Endodermal cell (in vitro differentiated cells): Measurements from ENCODE around the gene PRR29. TPM values are rescaled to one million over a fixed set of nuclear protein-coding genes. Genes with fewer than 3 reads are reported as not detected.
A peak's percentile ranks its signal among the peaks of the same experiment; 100 is the strongest.

Experiments used
- DNase-seq: peaks from one replicate; pipeline ENCODE4 v3.0.0-alpha.2; 2017
- H3K27ac ChIP-seq: 2 replicates; pipeline ENCODE4 v1.5.1; 2013; ENCODE audit warnings: mild to moderate bottlenecking, low read depth, low read length, moderate library complexity
- H3K27me3 ChIP-seq: 2 replicates; pipeline ENCODE4 v1.6.1; 2013; ENCODE audit warnings: mild to moderate bottlenecking, low read length, moderate library complexity; ENCODE audit not compliant: insufficient read depth, control insufficient read depth, poor library complexity, severe bottlenecking
- H3K36me3 ChIP-seq: 2 replicates; pipeline ENCODE4 v1.7.0; 2013; ENCODE audit warnings: mild to moderate bottlenecking, low read length, moderate library complexity; ENCODE audit not compliant: control insufficient read depth, insufficient read depth
- H3K4me1 ChIP-seq: one replicate; pipeline ENCODE4 v1.7.0; 2013; ENCODE audit warnings: low read length; ENCODE audit not compliant: control insufficient read depth, insufficient read depth
- H3K4me3 ChIP-seq: 2 replicates; pipeline ENCODE4 v1.5.1; 2013; ENCODE audit warnings: mild to moderate bottlenecking, low read length, moderate library complexity
- H3K9ac ChIP-seq: 2 replicates; pipeline ENCODE4 v1.6.1; 2013; ENCODE audit warnings: mild to moderate bottlenecking, low read length, moderate library complexity; ENCODE audit not compliant: poor library complexity, severe bottlenecking; ENCODE audit errors: extremely low read depth
- H3K9me3 ChIP-seq: 2 replicates; pipeline ENCODE4 v1.6.1; 2013; ENCODE audit warnings: mild to moderate bottlenecking, low read length, moderate library complexity; ENCODE audit not compliant: control insufficient read depth
- H3K27ac Mint-ChIP-seq: 2 replicates; pipeline ENCODE4 v1.8.0; 2020; ENCODE audit warnings: mixed read lengths
- H3K27me3 Mint-ChIP-seq: 2 replicates; pipeline ENCODE4 v1.8.0; 2021; ENCODE audit warnings: mild to moderate bottlenecking, mixed read lengths; ENCODE audit not compliant: insufficient read depth
- H3K36me3 Mint-ChIP-seq: 2 replicates; pipeline ENCODE4 v1.8.0; 2020; ENCODE audit warnings: low read depth, mixed read lengths
- H3K4me1 Mint-ChIP-seq: 2 replicates; pipeline ENCODE4 v1.8.0; 2020; ENCODE audit warnings: mixed read lengths
- H3K4me3 Mint-ChIP-seq: 2 replicates; pipeline ENCODE4 v1.8.0; 2020; ENCODE audit warnings: mild to moderate bottlenecking, moderate library complexity, mixed read lengths
- H3K9me3 Mint-ChIP-seq: 2 replicates; pipeline ENCODE4 v1.8.0; 2020; ENCODE audit warnings: mild to moderate bottlenecking, mixed read lengths
- WGBS, 2 experiments: methylation state at CpG; one replicate each; pipeline versions ENCODE4 v1.1.5 to v1.1.7; 2013; ENCODE audit warnings: missing lambda C conversion rate in 2 of 2, mixed read lengths in 1 of 2; ENCODE audit not compliant: insufficient coverage in 1 of 2, insufficient read length in 1 of 2; 5-methylcytosine and 5-hydroxymethylcytosine counted together
- total RNA-seq, 2 donors: library from RNA; stranded (reverse); fragmentation: NEBNext Ultra II Directional in 1 of 2; extraction: Animal tissue kit (Norgen Biotek cat#: 25700) in 1 of 2; gene quantifications; 2 replicates in 1 of 2; 3 replicates in 1 of 2; pipeline ENCODE4 v1.2.1, GENCODE V29; 2021
- TF ChIP-seq, protein P1 (sequence below): fragments of 200-600 bp; sonication (generic); conservative IDR thresholded peaks from 2 replicates; pipeline ENCODE4 v1.5.0; 2021; ENCODE audit warnings: antibody characterized with exemption, mild to moderate bottlenecking

Gene PRR29
- total RNA-seq, 2 donors from 2014 or later: 3.3 to 6.1 TPM

DNA sequence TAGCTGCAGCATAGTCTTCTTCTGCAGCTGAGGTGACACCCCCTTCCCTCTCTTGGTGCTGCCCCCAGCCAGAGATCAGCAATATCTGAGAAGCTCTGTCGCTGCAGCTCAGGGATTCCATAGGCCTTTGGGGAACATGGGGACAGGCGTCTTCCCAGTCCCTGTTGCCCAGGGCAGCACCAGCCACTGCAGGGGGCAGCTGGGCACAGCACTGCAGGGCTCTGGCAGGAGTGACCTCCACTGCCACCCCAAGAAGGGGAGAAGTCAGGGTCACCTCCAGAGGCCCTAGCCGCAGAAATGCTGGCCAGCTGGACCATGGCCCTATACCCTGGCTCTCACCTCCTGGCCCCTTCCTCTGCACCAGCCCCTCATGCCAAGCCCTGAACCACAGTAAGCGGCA lies 42.4 kb upstream of the PRR29 start:
- Histone ChIP-seq H3K36me3 (no peaks in the 10 kb centered on the region), H3K4me3 (no peak overlapping the region), H3K9ac (no peak overlapping the region), H3K4me1 (no peaks in the 10 kb centered on the region), H3K9me3 (no peaks in the 10 kb centered on the region), H3K27me3 (peaks cover 15% of the 10 kb centered on the region), H3K27ac (no peak overlapping the region)
- no peaks in the 10 kb centered on the region for H3K9me3 Mint-ChIP-seq
- no peak overlapping the region for H3K4me3 Mint-ChIP-seq
- H3K4me1 Mint-ChIP-seq: peaks cover 12% of the 10 kb centered on the region
- H3K36me3 Mint-ChIP-seq: peaks cover 1% of the 10 kb centered on the region
- WGBS, 2 experiments: 92 to 100% methylated on average over 2 to 4 of the region's 4 CpGs
- H3K27me3 Mint-ChIP-seq: peaks cover 25% of the 10 kb centered on the region
- TF ChIP-seq, protein P1, sequence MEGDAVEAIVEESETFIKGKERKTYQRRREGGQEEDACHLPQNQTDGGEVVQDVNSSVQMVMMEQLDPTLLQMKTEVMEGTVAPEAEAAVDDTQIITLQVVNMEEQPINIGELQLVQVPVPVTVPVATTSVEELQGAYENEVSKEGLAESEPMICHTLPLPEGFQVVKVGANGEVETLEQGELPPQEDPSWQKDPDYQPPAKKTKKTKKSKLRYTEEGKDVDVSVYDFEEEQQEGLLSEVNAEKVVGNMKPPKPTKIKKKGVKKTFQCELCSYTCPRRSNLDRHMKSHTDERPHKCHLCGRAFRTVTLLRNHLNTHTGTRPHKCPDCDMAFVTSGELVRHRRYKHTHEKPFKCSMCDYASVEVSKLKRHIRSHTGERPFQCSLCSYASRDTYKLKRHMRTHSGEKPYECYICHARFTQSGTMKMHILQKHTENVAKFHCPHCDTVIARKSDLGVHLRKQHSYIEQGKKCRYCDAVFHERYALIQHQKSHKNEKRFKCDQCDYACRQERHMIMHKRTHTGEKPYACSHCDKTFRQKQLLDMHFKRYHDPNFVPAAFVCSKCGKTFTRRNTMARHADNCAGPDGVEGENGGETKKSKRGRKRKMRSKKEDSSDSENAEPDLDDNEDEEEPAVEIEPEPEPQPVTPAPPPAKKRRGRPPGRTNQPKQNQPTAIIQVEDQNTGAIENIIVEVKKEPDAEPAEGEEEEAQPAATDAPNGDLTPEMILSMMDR: no peak
- H3K27ac Mint-ChIP-seq: no peak overlapping the region
- DNase-seq: no peak

DNA sequence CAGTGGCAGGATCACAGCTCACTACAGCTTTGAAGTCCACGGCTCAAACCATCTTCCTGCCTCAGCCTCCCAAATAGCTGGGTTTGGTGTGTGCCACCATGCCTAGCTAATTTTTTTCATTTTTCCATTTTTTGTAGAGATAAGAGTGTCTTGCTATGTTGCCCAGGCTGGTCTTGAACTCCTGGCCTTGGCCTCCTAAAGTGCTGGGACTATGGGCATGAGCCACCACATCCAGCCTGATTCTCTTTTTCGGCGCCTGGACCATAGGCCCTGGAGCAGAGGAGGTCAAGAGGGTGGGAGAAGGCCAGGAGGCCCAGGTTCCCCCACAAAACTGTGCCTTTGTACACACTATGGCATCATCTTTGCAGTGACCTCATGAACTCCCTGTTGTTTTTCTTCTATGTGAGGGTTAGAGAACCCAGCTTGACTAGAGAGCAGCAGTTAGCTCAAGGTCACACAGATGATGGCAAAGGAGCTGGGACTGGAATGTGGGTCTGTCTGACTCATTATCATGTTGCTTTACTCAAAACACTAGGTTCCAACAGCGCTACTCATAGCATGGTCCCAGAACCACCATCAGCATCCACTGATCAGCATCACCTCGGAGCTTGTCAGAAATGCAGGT lies 41.7 kb upstream of the PRR29 start:
- Mint-ChIP-seq H3K36me3 (peaks cover 1% of the 10 kb centered on the region), H3K27ac (no peak overlapping the region), H3K27me3 (peaks cover 25% of the 10 kb centered on the region), H3K4me3 (no peak overlapping the region), H3K9me3 (no peaks in the 10 kb centered on the region), H3K4me1 (peaks cover 12% of the 10 kb centered on the region)
- peaks cover 15% of the 10 kb centered on the region for H3K27me3 ChIP-seq
- no peaks in the 10 kb centered on the region for H3K4me1 ChIP-seq
- TF ChIP-seq, protein P1: no peak
- H3K27ac ChIP-seq: no peak overlapping the region
- no peak overlapping the region for H3K4me3 ChIP-seq
- H3K36me3 ChIP-seq: no peaks in the 10 kb centered on the region
- H3K9ac ChIP-seq: no peak overlapping the region
- H3K9me3 ChIP-seq: no peaks in the 10 kb centered on the region
- no peak for DNase-seq
- WGBS, 2 experiments: 91% methylated on average over 5 of the region's 5 CpGs; no CpG with 5 or more reads in 1 of the 2 experiments

DNA sequence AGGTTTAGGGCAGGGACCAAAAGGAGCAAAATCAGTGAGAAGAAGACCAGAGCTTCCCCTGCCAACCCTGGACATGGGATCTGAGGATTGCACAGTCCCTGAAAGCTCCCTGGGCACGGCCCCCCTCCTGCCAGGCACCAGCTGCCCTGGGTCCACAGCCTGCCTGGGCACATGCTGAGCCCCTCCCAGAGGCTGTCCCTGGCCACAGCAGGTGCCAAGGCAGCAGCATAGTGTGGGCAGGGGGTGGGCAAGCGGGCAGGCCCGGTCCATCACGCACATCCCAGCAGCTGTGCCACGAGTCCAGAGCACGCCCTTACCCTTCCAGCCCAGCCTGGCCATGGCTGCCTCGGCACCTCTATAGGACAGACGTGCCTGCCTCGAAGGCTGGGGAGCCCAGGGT lies 38.1 kb upstream of the PRR29 start:
- peaks cover 15% of the 10 kb centered on the region for H3K27me3 ChIP-seq
- no peaks in the 10 kb centered on the region for H3K9me3 Mint-ChIP-seq
- H3K4me3 ChIP-seq: no peak overlapping the region
- H3K27me3 Mint-ChIP-seq: peaks cover 36% of the 10 kb centered on the region
- 75 to 77% methylated on average over 7 to 9 of the region's 9 CpGs for WGBS, 2 experiments
- peaks cover 5% of the 10 kb centered on the region for H3K4me1 ChIP-seq
- H3K9me3 ChIP-seq: no peaks in the 10 kb centered on the region
- peaks cover 1% of the 10 kb centered on the region for H3K36me3 Mint-ChIP-seq
- H3K9ac ChIP-seq: no peak overlapping the region
- no peak for DNase-seq
- no peaks in the 10 kb centered on the region for H3K36me3 ChIP-seq
- H3K27ac Mint-ChIP-seq: no peak overlapping the region
- H3K27ac ChIP-seq: no peak overlapping the region
- TF ChIP-seq, protein P1: no peak
- H3K4me3 Mint-ChIP-seq: peak overlapping the region; percentile 54
- peaks cover 14% of the 10 kb centered on the region for H3K4me1 Mint-ChIP-seq
